ENCODE measurements around the gene DNMT1. TPM values are rescaled to one million over a fixed set of nuclear protein-coding genes. Genes with fewer than 3 reads are reported as not detected.

DNMT1 gene
- total RNA-seq, 1 experiment from 2014 or later, result 227 TPM

- Histone ChIP-seq H3K79me1 (ENCODE audit: insufficient read depth, low read depth, low read length, poor library complexity, severe bottlenecking) (no peaks in the 10 kb centered on the region), H2BK15ac (ENCODE audit: low read depth, low read length) (no peak overlapping the region), H2BK20ac (ENCODE audit: low read depth, low read length, poor library complexity, severe bottlenecking) (no peak overlapping the region), H3K23ac (ENCODE audit: insufficient read length, low read depth, low read length) (no peak overlapping the region), H3K4me1 (ENCODE audit: insufficient read depth, low read length) (no peaks in the 10 kb centered on the region), H3K27me3 (ENCODE audit: insufficient read depth, low read length) (no peaks in the 10 kb centered on the region), H3K18ac (ENCODE audit: insufficient read length, low read depth, low read length) (no peak overlapping the region), H3K4ac (ENCODE audit: low read depth, low read length) (no peak overlapping the region), H3K9me3 (ENCODE audit: control insufficient read depth, low read depth, low read length) (no peaks in the 10 kb centered on the region), H3K9ac (ENCODE audit: extremely low read depth, insufficient read length, low read length) (no peak overlapping the region), H4K5ac (ENCODE audit: insufficient read length, low read depth, low read length) (no peak overlapping the region), H3K27ac (ENCODE audit: insufficient read length, low read depth, low read length) (no peak overlapping the region), H4K91ac (ENCODE audit: insufficient read length, low read depth, low read length) (no peak overlapping the region), H2BK5ac (ENCODE audit: insufficient read length, low read length) (no peak overlapping the region), H3K79me2 (ENCODE audit: insufficient read depth, low read length) (0 out of 2 replicates have a peak, but pooled peaks cover 2% of the 10 kb centered on the region), H2BK120ac (ENCODE audit: low read depth, low read length, poor library complexity, severe bottlenecking) (no peak overlapping the region), H2AK5ac (ENCODE audit: insufficient read length, low read length) (no peak overlapping the region), H3T11ph (ENCODE audit: low read length) (no peak overlapping the region), H3K56ac (ENCODE audit: insufficient read length, low read depth, low read length) (no peak overlapping the region), H3K14ac (ENCODE audit: insufficient read depth, low read length) (no peak overlapping the region), H3K4me2 (ENCODE audit: insufficient read depth, insufficient read length, low read length) (no peak overlapping the region), H4K20me1 (ENCODE audit: control insufficient read depth, insufficient read depth, insufficient read length) (no peaks in the 10 kb centered on the region), H3K23me2 (ENCODE audit: insufficient read length, low read depth, low read length, poor library complexity, severe bottlenecking) (no peaks in the 10 kb centered on the region), H2BK12ac (ENCODE audit: insufficient read length, low read depth, low read length) (no peak overlapping the region), H2AFZ (ENCODE audit: low read length) (no peak overlapping the region), H4K8ac (replicated peaks; ENCODE audit: insufficient read length, low read depth, low read length) (no peak overlapping the region)
- Mint-ChIP-seq H3K4me3 (no peak overlapping the region), H3K4me1 (no peaks in the 10 kb centered on the region), H3K27me3 (ENCODE audit: low read depth) (no peaks in the 10 kb centered on the region; the same call in 1 of the 2 replicates), H3K9me3 (no peaks in the 10 kb centered on the region), H3K27ac (no peak overlapping the region), H3K36me3 (ENCODE audit: insufficient read depth in 1 of 3, low read depth in 3 of 3) (peaks cover 54 to 96% (median 84%) of the 10 kb centered on the region in 3 experiments; a peak in 6 of 7 replicates)
- TF ChIP-seq, protein P1, sequence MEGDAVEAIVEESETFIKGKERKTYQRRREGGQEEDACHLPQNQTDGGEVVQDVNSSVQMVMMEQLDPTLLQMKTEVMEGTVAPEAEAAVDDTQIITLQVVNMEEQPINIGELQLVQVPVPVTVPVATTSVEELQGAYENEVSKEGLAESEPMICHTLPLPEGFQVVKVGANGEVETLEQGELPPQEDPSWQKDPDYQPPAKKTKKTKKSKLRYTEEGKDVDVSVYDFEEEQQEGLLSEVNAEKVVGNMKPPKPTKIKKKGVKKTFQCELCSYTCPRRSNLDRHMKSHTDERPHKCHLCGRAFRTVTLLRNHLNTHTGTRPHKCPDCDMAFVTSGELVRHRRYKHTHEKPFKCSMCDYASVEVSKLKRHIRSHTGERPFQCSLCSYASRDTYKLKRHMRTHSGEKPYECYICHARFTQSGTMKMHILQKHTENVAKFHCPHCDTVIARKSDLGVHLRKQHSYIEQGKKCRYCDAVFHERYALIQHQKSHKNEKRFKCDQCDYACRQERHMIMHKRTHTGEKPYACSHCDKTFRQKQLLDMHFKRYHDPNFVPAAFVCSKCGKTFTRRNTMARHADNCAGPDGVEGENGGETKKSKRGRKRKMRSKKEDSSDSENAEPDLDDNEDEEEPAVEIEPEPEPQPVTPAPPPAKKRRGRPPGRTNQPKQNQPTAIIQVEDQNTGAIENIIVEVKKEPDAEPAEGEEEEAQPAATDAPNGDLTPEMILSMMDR (conservative IDR thresholded peaks at IDR 0.05), result no peak
- DNase-seq, result no peak
- no CpG with 5 or more reads among the region's 11 CpGs for WGBS (ENCODE audit: extremely low coverage, insufficient read length, low lambda C conversion rate)
These were observed 51.1 kb downstream of the DNMT1 start for GRCh38 chr19:10143681-10144080.

All from H9 (cell line).